Prostate gland (tissue), 2 donors: ENCODE results near the gene MYLK4.

Experiments used
- POLR2AphosphoS5 ChIP-seq: sonication (generic); formaldehyde crosslinking; IDR thresholded peaks from one replicate; pipeline ENCODE4 v1.6.1; 2017; ENCODE audit warnings: antibody characterized with exemption
- TF ChIP-seq, protein P1 (sequence below), 4 experiments: fragments of 200-600 bp in 2 of 4; fragments of 450-650 bp in 2 of 4; sonication (generic) in 2 of 4; IDR thresholded peaks; 1 replicate in 3 of 4; 2 replicates in 1 of 4; pipeline ENCODE4 v1.5.1; 2016 to 2019; ENCODE audit warnings: antibody characterized with exemption in 4 of 4, mild to moderate bottlenecking in 2 of 4, moderate library complexity in 2 of 4

- TF ChIP-seq, protein P1, sequence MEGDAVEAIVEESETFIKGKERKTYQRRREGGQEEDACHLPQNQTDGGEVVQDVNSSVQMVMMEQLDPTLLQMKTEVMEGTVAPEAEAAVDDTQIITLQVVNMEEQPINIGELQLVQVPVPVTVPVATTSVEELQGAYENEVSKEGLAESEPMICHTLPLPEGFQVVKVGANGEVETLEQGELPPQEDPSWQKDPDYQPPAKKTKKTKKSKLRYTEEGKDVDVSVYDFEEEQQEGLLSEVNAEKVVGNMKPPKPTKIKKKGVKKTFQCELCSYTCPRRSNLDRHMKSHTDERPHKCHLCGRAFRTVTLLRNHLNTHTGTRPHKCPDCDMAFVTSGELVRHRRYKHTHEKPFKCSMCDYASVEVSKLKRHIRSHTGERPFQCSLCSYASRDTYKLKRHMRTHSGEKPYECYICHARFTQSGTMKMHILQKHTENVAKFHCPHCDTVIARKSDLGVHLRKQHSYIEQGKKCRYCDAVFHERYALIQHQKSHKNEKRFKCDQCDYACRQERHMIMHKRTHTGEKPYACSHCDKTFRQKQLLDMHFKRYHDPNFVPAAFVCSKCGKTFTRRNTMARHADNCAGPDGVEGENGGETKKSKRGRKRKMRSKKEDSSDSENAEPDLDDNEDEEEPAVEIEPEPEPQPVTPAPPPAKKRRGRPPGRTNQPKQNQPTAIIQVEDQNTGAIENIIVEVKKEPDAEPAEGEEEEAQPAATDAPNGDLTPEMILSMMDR (IDR thresholded peaks at IDR 0.05), result no peak
- no peak for TF ChIP-seq POLR2AphosphoS5
Measured at GRCh38 chr6:2758980-2759379, 8.3 kb upstream of the MYLK4 start.
